ENCODE measurements around the gene RAB9A. TPM values are rescaled to one million over a fixed set of nuclear protein-coding genes. Genes with fewer than 3 reads are reported as not detected.

The RAB9A gene
- total and polyA plus RNA-seq, 4 donors, result 9.0 to 22.9 (median 12.0) TPM

DNA sequence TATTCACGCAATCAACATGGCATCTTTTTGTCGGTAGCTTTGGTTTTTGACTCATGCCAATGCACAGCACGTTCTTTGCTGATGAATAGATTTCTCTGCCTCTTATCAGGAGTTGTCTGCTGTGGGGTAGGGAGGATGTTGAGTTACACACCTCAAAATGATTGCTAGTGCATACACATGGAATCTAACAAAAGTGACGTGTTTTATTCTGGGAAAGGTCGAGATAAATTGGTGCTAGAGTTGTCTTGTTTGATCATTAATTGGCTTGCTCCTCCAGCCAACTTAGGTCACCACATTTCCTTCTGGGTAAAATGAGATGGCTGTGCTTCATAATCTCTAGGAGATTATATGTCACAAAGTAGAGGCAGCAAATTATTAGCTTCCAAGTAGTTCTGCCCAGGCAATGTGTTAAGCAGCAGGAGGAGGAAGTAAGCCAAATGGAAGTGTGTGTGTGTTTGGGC, 3.9 kb downstream of the RAB9A start:
- H3K27me3 ChIP-seq (ENCODE audit: control insufficient read depth in 4 of 4, insufficient read depth in 4 of 4, low read length in 3 of 4), result no peaks in the 10 kb centered on the region
- WGBS, result 74% methylated on average over 5 of the region's 5 CpGs
- H3K4me3 ChIP-seq (ENCODE audit: low read depth in 1 of 3, low read length in 3 of 3), result no peak overlapping the region

DNA sequence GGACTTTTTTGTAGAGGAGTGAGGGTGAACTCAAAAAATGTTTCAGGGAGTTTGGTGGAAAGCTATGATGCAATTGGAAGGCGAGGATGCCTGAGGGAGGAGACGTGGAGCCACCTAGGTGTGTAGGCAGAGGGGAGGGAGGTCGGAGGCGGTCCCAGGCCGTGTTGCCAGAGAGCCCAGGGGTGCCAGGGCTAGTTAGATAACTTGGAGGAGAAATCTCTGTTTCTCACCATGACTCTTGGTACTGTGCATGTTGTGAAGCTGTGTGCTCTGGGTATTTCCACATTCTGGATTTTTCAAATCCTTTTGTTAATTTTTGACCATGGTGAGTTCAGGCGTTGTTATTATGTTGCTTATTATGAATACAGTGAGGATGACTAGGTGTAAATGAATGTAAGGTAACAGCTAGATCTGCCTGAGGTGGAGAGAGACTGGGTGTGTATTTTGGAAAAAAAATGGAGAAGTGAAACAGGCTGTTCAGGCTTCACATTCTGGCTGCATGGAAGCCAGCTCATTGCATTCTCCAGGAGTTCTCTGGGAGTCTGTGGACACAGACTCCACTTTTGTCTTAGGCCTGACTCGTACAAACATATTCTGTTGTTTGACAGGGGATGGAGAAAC, 4.5 kb downstream of the RAB9A start:
- H3K9me3 ChIP-seq (ENCODE audit: control insufficient read depth in 4 of 4, low read length in 3 of 4), result no peaks in the 10 kb centered on the region
- no peaks in the 10 kb centered on the region for H3K36me3 ChIP-seq (ENCODE audit: control insufficient read depth in 4 of 4, insufficient read depth in 3 of 4, low read depth in 1 of 4, low read length in 3 of 4)
- no peak for DNase-seq (ENCODE audit: low spot score)
- 55% methylated on average over 7 of the region's 7 CpGs for WGBS
- no peak overlapping the region for H3K4me3 ChIP-seq (ENCODE audit: low read depth in 1 of 3, low read length in 3 of 3)
- H3K27ac ChIP-seq (ENCODE audit: low read depth in 1 of 2, low read length in 2 of 2), result no peak overlapping the region
- no peaks in the 10 kb centered on the region for H3K27me3 ChIP-seq (ENCODE audit: control insufficient read depth in 4 of 4, insufficient read depth in 4 of 4, low read length in 3 of 4)
- H3K9ac ChIP-seq (ENCODE audit: low read depth in 1 of 2, low read length in 2 of 2), result no peak overlapping the region
- peaks cover 7 to 19% (median 13%) of the 10 kb centered on the region in 4 donors for H3K4me1 ChIP-seq (ENCODE audit: control insufficient read depth in 4 of 4, insufficient read depth in 4 of 4, low read length in 3 of 4)
- TF ChIP-seq TAF1 (conservative IDR thresholded peaks at IDR 0.05) (no peak), YY1 (IDR thresholded peaks at IDR 0.05) (no peak), RXRA (IDR thresholded peaks at IDR 0.05) (no peak), HNF4G (IDR thresholded peaks at IDR 0.05) (no peak), HNF4A (conservative IDR thresholded peaks at IDR 0.05) (no peak), JUND (IDR thresholded peaks at IDR 0.05) (no peak), EGR1 (IDR thresholded peaks at IDR 0.05; ENCODE audit: low read depth in 2 of 2) (no peak), RAD21 (IDR thresholded peaks at IDR 0.05) (no peak), FOXA2 (IDR thresholded peaks at IDR 0.05) (no peak)
- TF ChIP-seq, protein P1, sequence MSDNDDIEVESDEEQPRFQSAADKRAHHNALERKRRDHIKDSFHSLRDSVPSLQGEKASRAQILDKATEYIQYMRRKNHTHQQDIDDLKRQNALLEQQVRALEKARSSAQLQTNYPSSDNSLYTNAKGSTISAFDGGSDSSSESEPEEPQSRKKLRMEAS (IDR thresholded peaks at IDR 0.05), result no peak
- TF ChIP-seq, protein P2, sequence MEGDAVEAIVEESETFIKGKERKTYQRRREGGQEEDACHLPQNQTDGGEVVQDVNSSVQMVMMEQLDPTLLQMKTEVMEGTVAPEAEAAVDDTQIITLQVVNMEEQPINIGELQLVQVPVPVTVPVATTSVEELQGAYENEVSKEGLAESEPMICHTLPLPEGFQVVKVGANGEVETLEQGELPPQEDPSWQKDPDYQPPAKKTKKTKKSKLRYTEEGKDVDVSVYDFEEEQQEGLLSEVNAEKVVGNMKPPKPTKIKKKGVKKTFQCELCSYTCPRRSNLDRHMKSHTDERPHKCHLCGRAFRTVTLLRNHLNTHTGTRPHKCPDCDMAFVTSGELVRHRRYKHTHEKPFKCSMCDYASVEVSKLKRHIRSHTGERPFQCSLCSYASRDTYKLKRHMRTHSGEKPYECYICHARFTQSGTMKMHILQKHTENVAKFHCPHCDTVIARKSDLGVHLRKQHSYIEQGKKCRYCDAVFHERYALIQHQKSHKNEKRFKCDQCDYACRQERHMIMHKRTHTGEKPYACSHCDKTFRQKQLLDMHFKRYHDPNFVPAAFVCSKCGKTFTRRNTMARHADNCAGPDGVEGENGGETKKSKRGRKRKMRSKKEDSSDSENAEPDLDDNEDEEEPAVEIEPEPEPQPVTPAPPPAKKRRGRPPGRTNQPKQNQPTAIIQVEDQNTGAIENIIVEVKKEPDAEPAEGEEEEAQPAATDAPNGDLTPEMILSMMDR (IDR thresholded peaks at IDR 0.05; ENCODE audit: low read depth, low read length, missing input control), result no peak
- TF ChIP-seq, protein P3, sequence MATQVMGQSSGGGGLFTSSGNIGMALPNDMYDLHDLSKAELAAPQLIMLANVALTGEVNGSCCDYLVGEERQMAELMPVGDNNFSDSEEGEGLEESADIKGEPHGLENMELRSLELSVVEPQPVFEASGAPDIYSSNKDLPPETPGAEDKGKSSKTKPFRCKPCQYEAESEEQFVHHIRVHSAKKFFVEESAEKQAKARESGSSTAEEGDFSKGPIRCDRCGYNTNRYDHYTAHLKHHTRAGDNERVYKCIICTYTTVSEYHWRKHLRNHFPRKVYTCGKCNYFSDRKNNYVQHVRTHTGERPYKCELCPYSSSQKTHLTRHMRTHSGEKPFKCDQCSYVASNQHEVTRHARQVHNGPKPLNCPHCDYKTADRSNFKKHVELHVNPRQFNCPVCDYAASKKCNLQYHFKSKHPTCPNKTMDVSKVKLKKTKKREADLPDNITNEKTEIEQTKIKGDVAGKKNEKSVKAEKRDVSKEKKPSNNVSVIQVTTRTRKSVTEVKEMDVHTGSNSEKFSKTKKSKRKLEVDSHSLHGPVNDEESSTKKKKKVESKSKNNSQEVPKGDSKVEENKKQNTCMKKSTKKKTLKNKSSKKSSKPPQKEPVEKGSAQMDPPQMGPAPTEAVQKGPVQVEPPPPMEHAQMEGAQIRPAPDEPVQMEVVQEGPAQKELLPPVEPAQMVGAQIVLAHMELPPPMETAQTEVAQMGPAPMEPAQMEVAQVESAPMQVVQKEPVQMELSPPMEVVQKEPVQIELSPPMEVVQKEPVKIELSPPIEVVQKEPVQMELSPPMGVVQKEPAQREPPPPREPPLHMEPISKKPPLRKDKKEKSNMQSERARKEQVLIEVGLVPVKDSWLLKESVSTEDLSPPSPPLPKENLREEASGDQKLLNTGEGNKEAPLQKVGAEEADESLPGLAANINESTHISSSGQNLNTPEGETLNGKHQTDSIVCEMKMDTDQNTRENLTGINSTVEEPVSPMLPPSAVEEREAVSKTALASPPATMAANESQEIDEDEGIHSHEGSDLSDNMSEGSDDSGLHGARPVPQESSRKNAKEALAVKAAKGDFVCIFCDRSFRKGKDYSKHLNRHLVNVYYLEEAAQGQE (IDR thresholded peaks at IDR 0.05), result no peak

More for the DNA sequence above, 3.9 kb downstream of the RAB9A start:
- no peak overlapping the region for H3K27ac ChIP-seq (ENCODE audit: low read depth in 1 of 2, low read length in 2 of 2)
- H3K36me3 ChIP-seq (ENCODE audit: control insufficient read depth in 4 of 4, insufficient read depth in 3 of 4, low read depth in 1 of 4, low read length in 3 of 4), result no peaks in the 10 kb centered on the region
- no peaks in the 10 kb centered on the region for H3K9me3 ChIP-seq (ENCODE audit: control insufficient read depth in 4 of 4, low read length in 3 of 4)
- no peak for DNase-seq (ENCODE audit: low spot score)
- TF ChIP-seq EGR1 (IDR thresholded peaks at IDR 0.05; ENCODE audit: low read depth in 2 of 2) (no peak), SP1 (IDR thresholded peaks at IDR 0.05) (no peak), RAD21 (IDR thresholded peaks at IDR 0.05) (no peak), HNF4A (conservative IDR thresholded peaks at IDR 0.05) (no peak), FOXA1 (IDR thresholded peaks at IDR 0.05) (no peak), GABPA (IDR thresholded peaks at IDR 0.05 in 1 of 2, conservative IDR thresholded peaks at IDR 0.05 in 1 of 2) (no peak), YY1 (IDR thresholded peaks at IDR 0.05) (no peak), RXRA (IDR thresholded peaks at IDR 0.05) (no peak)
- TF ChIP-seq, protein P1 (IDR thresholded peaks at IDR 0.05), result no peak
- TF ChIP-seq, protein P2 (IDR thresholded peaks at IDR 0.05; ENCODE audit: low read depth, low read length, missing input control), result no peak
- TF ChIP-seq, protein P4, sequence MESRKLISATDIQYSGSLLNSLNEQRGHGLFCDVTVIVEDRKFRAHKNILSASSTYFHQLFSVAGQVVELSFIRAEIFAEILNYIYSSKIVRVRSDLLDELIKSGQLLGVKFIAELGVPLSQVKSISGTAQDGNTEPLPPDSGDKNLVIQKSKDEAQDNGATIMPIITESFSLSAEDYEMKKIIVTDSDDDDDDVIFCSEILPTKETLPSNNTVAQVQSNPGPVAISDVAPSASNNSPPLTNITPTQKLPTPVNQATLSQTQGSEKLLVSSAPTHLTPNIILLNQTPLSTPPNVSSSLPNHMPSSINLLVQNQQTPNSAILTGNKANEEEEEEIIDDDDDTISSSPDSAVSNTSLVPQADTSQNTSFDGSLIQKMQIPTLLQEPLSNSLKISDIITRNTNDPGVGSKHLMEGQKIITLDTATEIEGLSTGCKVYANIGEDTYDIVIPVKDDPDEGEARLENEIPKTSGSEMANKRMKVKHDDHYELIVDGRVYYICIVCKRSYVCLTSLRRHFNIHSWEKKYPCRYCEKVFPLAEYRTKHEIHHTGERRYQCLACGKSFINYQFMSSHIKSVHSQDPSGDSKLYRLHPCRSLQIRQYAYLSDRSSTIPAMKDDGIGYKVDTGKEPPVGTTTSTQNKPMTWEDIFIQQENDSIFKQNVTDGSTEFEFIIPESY (IDR thresholded peaks at IDR 0.05), result no peak
- no peak overlapping the region for H3K9ac ChIP-seq (ENCODE audit: low read depth in 1 of 2, low read length in 2 of 2)
- H3K4me1 ChIP-seq (ENCODE audit: control insufficient read depth in 4 of 4, insufficient read depth in 4 of 4, low read length in 3 of 4), result peaks cover 7 to 22% (median 14%) of the 10 kb centered on the region in 4 donors
